B cell (primary cell): ENCODE data around the gene XPNPEP2.

Experiments
- EZH2 ChIP-seq: IDR thresholded peaks from 2 replicates; pipeline ENCODE4 v1.6.1; 2012; ENCODE audit warnings: borderline replicate concordance, low read depth, mild to moderate bottlenecking, moderate library complexity, low read length; ENCODE audit not compliant: insufficient read depth, poor library complexity, severe bottlenecking
- TF ChIP-seq, protein P1 (sequence below): fragments of 200-600 bp; IDR thresholded peaks from one replicate; pipeline ENCODE4 v1.8.0; 2022; ENCODE audit warnings: antibody characterized with exemption, mild to moderate bottlenecking

- TF ChIP-seq, protein P1, sequence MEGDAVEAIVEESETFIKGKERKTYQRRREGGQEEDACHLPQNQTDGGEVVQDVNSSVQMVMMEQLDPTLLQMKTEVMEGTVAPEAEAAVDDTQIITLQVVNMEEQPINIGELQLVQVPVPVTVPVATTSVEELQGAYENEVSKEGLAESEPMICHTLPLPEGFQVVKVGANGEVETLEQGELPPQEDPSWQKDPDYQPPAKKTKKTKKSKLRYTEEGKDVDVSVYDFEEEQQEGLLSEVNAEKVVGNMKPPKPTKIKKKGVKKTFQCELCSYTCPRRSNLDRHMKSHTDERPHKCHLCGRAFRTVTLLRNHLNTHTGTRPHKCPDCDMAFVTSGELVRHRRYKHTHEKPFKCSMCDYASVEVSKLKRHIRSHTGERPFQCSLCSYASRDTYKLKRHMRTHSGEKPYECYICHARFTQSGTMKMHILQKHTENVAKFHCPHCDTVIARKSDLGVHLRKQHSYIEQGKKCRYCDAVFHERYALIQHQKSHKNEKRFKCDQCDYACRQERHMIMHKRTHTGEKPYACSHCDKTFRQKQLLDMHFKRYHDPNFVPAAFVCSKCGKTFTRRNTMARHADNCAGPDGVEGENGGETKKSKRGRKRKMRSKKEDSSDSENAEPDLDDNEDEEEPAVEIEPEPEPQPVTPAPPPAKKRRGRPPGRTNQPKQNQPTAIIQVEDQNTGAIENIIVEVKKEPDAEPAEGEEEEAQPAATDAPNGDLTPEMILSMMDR, result no peak
- no peak for TF ChIP-seq EZH2
Observed at GRCh38 chrX:129771266-129771995, 32.7 kb downstream of the XPNPEP2 start.
